HG02885 (cell line): Measurements from ENCODE around the gene IL1RAP.
A peak's percentile ranks its signal among the peaks of the same experiment; 100 is the strongest.
"Not testable (repeated sequence)": the region's sequence is repeated elsewhere in the genome, so short reads cannot be mapped to it uniquely, and the experiment has no call there.

Experiments used
- ATAC-seq: cut with Tn5 transposase; IDR thresholded peaks from one replicate; pipeline ENCODE4 v1.9.1; 2021; ENCODE audit warnings: mild to moderate bottlenecking; ENCODE audit not compliant: unreplicated experiment, poor library complexity

IL1RAP gene

GRCh38 chr3:190513409-190514370 is at the start of gene IL1RAP:
IL1RAP (plus strand) TSS chr3:190514085; CDS start chr3:190564290, 50,205 bp downstream.
- peak; percentile 98 for ATAC-seq

GRCh38 chr3:190467922-190468321 is 46.0 kb upstream of the IL1RAP start:
- no peak for ATAC-seq

DNA sequence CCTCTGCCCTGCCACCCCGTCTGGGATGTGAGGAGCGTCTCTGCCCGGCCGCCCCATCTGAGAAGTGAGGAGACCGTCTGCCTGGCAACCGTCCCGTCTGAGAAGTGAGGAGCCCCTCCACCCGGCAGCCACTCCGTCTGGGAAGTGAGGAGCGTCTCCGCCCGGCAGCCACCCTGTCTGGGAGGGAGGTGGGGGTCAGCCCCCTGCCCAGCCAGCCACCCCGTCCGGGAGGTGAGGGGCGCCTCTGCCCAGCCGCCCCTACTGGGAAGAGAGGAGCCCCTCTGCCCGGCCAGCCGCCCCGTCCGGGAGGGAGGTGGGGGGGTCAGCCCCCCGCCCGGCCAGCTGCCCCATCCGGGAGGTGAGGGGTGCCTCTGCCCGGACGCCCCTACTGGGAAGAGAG is 40.6 kb upstream of the IL1RAP start:
- not testable (repeated sequence) for ATAC-seq

DNA sequence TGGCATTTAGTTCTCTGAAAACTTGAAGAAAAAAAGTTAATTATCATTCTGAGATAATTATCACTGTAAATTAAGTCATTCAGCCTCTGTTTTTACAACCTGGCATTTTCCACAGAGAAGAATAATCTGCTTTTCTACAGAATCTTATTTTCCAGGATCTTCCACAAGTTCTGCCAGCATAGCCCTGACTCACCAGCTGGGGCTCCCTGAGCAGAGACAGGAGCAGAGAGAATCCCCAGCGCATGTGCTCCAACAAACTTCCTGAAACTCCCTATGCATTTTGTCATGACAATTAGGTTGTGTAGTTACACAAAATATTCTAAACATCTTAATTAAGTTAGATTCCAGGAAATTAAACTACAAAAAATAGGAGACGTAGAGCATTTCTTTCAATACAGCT is 32.1 kb upstream of the IL1RAP start:
- ATAC-seq = no peak

DNA sequence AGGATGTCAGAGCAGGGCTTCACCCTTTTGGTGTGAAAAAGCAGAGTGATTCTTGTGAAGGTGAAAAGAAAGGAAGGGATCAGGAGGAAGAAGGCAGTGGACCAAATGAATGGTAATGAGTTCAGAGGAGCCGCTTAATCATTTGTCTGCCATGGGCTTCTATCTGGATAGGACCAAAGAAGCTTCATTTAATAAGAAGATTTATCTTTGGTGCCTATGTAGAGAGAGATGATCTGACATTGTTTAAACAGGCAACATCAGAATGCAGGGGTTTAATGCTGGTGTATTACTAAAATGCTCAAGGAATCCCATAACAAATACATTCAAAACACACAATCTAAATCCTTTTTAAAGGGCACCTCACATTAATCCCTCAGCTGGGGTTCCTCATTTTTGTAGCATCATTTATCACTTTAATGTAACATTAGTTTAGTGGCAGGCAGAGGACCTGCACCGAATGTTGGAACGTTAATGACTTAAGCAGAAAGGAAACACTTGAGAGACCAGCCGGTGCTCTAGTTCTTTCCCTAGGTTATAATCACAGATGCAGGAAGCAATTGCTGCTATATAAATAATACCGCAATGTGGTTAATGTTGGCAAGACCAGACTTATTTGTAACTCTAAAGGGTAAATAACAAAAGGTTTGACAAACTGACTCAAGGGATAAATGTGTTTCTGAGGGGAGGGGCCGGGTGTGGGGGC is 27.9 kb upstream of the IL1RAP start:
- no peak for ATAC-seq

DNA sequence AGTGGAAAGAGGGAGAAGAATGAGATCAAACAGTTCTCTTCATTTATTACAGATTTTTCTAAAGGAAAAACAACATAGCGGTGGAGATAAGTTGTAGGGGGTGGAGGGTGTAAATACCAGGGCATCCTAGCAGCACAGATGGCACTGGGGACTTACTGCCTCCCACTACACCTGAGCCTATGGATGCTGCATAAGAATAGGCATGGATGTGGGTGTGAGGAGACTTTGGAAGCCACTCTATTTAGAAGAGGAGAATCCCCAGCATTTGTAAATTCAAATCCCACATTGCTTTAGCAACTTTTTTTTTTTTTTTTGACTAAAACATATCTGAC is 27.4 kb upstream of the IL1RAP start:
- no peak for ATAC-seq

- ATAC-seq = no peak
These were observed 26.8 kb upstream of the IL1RAP start for GRCh38 chr3:190486908-190487607.

DNA sequence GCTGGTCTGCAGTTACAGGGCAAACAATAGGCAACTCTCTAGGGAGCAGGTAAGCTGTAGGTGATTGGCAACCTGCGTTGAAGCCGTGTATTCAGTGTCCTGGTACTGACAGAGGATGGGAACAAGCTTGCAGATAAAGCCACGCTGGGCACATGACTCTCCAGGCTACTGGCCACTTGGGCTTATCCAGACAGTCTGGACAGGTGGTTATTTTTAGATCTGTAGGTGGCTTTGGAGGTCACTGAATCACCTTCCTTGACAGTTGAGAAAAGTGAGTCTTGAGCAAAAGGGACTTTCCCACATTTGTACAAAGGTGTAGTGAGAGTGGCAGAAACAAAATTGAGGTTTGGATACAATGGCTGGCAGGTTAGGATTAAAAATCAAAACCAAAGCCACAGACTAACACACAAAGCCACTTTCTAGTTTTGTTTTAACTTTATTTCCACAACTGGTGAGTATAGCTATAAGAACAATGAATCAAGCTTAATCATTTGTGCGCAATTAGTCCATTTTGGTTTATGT is 22.3 kb upstream of the IL1RAP start:
- ATAC-seq = no peak

DNA sequence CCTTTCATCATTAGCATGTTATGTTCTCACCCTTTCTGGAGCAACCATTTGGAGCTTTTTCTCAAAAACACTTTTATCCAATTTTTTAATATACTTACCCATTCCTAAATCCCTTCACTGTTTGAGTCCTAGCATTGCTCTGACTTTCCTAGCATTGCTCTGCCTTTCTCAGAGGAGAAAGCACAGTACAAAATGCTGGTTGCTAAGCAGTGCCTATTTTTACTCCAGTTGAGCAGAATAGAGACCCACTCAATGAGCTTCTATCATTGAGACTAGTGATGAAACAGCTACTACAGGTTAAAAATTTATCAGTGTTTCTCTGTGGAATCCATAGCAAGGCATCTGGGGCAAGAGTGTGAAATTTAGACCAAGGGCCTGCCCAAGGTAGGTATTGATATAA is 21.8 kb upstream of the IL1RAP start:
- no peak for ATAC-seq

DNA sequence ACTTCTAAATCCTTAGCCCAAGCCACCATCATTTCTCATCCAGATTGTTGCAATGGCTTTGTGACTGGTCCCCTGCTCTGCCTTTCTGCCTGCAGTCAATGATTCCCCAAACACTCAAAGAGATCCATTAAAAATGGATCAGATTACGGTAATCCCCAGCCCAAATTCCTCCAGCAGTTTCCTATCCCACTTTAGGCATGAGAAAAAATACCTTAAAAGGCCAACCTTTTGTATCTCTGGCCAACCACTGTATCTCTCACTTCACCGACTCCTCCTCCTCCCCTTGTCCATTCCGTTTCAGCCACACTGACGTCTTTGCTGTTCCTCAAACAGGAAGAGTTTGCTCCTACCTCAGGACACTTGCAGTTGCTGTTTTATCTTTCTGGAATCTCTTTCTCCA is 20.9 kb upstream of the IL1RAP start:
- ATAC-seq = no peak

DNA sequence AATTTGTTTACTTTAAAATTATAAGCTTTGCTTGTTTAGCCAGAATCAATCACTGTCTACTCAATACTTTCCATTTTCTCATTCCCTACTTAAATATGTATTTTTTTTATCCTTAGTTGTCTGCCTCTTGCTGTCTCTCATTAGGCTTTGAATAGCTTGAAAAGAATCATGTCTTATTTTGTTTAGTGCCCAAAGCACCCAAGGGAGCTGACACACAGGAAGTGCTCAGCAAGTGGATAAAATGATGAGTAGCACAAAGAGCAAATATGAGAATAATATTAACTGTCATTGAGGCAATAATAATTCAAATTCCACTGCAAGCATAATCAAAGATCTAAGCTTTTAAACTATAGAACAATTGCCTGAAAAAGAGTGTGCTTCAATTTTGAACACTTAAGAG is 19.0 kb upstream of the IL1RAP start:
- ATAC-seq = no peak

- ATAC-seq = no peak
These were observed 18.5 kb upstream of the IL1RAP start for GRCh38 chr3:190495354-190495753.

- no peak for ATAC-seq
These were observed 18.1 kb upstream of the IL1RAP start for GRCh38 chr3:190495796-190496195.

DNA sequence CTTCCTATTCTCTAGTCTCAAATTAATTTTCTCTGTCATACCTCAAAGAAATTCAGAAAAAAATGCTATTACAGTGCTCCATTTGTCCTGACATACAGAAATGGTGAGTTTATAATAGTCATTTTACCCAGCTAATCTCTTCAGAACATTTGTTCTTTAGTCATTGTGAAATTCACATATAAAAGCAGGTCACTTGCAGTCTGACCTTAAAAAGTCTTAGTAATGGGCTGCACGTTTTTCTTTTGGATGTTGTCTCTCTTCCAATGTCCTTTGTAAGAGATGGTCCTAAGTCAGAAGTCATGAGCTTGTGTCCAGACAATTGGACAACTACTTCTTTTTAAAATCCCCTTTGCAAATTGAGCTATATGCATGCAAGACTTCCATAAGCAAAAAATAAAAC is 17.0 kb upstream of the IL1RAP start:
- no peak for ATAC-seq

GRCh38 chr3:190497811-190498210 is 16.1 kb upstream of the IL1RAP start:
- ATAC-seq = no peak

GRCh38 chr3:190498293-190498692 is 15.6 kb upstream of the IL1RAP start:
- ATAC-seq = no peak

- ATAC-seq = no peak
These were observed 14.8 kb upstream of the IL1RAP start for GRCh38 chr3:190499122-190499521.

DNA sequence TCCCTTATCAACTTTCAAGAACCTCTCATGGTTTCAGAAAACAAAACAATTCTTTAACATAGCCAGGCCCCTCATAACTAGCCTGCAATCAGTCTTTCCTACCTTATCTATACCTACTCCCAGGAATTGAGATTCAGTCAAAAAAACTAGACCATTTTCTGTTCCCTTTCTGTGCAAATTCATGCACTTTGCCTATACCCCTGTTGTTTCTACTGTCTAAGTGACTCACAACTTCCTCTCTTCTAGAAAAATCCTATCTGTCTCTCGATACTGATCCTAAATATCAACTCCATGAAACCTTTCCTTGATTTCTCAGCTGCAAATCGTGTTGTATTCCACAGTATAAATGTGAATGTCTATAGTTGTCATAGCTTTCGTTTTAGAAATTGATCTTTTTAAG is 10.9 kb upstream of the IL1RAP start:
- no peak for ATAC-seq

DNA sequence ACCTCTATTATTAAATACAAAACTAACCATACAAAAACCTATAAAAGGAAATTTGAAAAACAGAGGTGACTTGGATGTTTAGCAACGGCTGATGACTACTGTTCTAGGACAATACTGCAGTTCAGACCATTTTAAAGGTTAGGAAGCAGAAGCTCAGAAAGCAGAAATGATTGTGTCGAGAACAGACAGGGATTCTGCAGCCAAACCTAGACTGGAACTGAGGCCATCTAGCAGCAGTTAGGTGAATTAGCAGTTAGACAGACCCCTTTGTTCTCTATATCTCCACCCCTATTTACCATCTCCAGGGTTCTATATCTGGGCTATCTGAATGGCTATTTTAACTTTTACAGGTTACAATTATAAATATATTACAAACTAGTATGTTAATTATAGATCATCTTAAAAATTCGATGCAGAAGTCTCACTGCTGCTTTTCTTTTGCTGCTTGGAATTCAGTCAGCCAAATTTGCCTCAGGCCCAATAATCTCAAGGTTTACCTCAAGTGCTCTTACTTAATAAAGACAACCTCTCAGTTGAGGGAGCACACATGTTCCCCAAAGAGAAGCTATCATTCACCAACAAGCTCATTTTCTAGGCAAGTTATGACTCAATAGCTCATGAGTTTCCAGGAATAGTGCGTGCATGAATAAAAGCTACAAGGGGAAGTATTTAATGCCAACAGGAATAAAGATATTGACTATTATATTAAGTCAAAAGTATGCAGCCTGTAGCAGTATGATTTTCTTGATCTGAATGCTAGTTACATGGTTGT is 9.3 kb upstream of the IL1RAP start:
- no peak for ATAC-seq

DNA sequence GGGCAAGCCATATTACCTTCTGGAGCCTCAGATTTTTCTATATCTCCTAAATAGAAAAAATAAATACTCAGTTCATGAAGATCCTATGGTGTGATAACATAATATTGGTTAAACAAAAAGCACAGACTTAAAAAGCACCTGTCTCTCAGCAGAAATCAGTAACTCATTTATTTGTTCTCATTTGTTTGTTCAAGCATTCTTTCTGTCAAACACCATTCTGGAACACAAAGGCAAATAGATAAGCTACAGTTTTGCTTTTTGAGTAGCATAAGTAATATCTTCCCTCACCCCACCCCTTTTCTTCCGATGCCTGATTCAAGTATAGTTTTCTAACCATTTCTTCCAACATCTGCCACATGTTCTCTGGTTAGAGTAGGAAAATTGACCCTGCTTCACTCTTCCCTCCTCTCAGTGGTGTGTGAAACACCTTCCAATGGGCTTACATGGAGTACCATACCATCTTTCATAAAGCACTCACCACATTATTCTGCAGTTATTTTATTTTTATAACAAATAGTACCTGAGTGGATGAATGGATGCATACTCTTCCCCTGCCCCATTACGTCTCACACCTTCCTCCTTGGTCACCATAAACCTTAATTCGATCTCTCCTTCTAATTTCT is 8.4 kb upstream of the IL1RAP start:
- no peak for ATAC-seq
